Loucy (cell line): ENCODE measurements around the gene AP5Z1.

Source experiments
- EZH2phosphoT487 ChIP-seq: fragments of 200-600 bp; IDR thresholded peaks from 2 replicates; pipeline ENCODE4 v1.6.1; 2018; ENCODE audit warnings: antibody characterized with exemption, mild to moderate bottlenecking, moderate library complexity, borderline replicate concordance
- TF ChIP-seq, protein P1 (sequence below): fragments of 200-600 bp; sonication (generic); conservative IDR thresholded peaks from 2 replicates; pipeline ENCODE4 v1.5.1; 2014; ENCODE audit warnings: mild to moderate bottlenecking, antibody characterized with exemption, low read length

DNA sequence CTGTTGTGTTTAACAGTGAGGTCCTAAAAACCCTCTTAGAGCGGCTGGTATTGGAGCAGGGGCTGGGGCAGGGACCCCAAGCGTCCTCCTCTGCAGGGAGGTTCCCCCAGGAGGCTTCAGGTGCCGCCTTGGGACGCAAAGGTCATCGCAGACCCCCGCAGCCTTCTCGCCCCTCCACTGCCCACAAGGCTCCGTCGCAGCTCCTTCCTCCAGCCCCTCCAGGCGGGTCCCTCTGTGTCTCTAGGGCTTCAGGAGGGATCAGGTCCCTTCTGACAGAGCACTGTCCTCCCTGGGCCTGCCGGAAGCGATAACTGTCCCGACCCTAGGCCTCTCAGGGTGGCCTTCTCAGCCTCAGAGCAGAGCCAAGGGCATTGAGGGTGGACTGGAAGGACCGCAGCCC, 26.1 kb upstream of the AP5Z1 start:
- TF ChIP-seq, protein P1, sequence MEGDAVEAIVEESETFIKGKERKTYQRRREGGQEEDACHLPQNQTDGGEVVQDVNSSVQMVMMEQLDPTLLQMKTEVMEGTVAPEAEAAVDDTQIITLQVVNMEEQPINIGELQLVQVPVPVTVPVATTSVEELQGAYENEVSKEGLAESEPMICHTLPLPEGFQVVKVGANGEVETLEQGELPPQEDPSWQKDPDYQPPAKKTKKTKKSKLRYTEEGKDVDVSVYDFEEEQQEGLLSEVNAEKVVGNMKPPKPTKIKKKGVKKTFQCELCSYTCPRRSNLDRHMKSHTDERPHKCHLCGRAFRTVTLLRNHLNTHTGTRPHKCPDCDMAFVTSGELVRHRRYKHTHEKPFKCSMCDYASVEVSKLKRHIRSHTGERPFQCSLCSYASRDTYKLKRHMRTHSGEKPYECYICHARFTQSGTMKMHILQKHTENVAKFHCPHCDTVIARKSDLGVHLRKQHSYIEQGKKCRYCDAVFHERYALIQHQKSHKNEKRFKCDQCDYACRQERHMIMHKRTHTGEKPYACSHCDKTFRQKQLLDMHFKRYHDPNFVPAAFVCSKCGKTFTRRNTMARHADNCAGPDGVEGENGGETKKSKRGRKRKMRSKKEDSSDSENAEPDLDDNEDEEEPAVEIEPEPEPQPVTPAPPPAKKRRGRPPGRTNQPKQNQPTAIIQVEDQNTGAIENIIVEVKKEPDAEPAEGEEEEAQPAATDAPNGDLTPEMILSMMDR = no peak
- TF ChIP-seq EZH2phosphoT487 = no peak
